ENCODE data around the gene BUB3. TPM values are rescaled to one million over a fixed set of nuclear protein-coding genes. Genes with fewer than 3 reads are reported as not detected.

BUB3 gene
- total RNA-seq, 1 donor from 2014 or later = 12.2 TPM

- TF ChIP-seq, protein P1, sequence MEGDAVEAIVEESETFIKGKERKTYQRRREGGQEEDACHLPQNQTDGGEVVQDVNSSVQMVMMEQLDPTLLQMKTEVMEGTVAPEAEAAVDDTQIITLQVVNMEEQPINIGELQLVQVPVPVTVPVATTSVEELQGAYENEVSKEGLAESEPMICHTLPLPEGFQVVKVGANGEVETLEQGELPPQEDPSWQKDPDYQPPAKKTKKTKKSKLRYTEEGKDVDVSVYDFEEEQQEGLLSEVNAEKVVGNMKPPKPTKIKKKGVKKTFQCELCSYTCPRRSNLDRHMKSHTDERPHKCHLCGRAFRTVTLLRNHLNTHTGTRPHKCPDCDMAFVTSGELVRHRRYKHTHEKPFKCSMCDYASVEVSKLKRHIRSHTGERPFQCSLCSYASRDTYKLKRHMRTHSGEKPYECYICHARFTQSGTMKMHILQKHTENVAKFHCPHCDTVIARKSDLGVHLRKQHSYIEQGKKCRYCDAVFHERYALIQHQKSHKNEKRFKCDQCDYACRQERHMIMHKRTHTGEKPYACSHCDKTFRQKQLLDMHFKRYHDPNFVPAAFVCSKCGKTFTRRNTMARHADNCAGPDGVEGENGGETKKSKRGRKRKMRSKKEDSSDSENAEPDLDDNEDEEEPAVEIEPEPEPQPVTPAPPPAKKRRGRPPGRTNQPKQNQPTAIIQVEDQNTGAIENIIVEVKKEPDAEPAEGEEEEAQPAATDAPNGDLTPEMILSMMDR (IDR thresholded peaks at IDR 0.05) = no peak
- H3K9me3 ChIP-seq = no peaks in the 10 kb centered on the region
- no peaks in the 10 kb centered on the region for H3K36me3 ChIP-seq
- peaks cover 15 to 36% of the 10 kb centered on the region in 2 donors for H3K4me1 ChIP-seq
- H3K27me3 ChIP-seq = peaks cover 62% of the 10 kb centered on the region
- intact Hi-C loops (cut with DNase I) = loop anchor here (2.0 kb wide), 1 partner anchor 19 kb away; the partner anchor contains the start of gene BUB3
- no peak for DNase-seq (ENCODE audit: low spot score in 2 of 2)
- H3K27ac ChIP-seq = no peak within 1 kb of the TSS
- peak within 1 kb of the TSS; percentile 40 to 54 for H3K4me3 ChIP-seq
These were observed 18.6 kb upstream of the BUB3 start, which contains the start of gene HMX3 for GRCh38 chr10:123135415-123136141. TSS of gene HMX3 (plus strand) at chr10:123135970. CDS start at chr10:123136051, 81 bp downstream.

DNA sequence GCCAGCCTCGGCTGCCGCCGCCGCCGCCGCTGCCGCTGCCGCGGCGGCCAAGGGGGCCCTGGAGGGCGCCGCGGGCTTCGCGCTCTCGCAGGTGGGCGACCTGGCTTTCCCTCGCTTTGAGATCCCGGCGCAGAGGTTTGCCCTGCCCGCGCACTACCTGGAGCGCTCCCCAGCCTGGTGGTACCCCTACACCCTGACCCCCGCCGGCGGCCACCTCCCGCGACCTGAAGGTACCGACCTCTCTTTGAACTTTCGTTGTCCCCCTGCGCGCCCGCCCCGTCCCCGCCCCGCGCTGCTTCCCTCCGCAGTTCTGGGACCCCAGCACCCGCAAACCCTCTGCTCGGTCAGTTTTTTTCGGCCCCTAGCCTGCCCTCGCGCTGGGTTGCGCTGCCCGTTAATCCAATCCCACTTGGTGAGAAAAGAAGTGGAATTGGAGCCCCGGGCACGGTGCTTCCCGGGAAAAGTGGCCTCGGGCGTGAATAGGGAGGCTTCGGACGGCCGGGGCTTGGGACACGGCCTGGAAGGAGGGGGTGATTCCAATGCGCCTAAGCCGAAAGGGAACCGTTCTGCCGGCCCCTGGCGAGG is 17.9 kb upstream of the BUB3 start:
- peaks cover 69% of the 10 kb centered on the region for H3K27me3 ChIP-seq
- H3K9me3 ChIP-seq = no peaks in the 10 kb centered on the region
- peak overlapping the region; percentile 40 to 54 for H3K4me3 ChIP-seq
- TF ChIP-seq, protein P1 (IDR thresholded peaks at IDR 0.05) = no peak
- no peak overlapping the region for H3K27ac ChIP-seq
- intact Hi-C loops (cut with DNase I) = loop anchor here (2.0 kb wide), 1 partner anchor 18 kb away; the partner anchor contains the start of gene BUB3
- no peak for DNase-seq (ENCODE audit: low spot score in 2 of 2)
- H3K36me3 ChIP-seq = no peaks in the 10 kb centered on the region
- peaks cover 15 to 36% of the 10 kb centered on the region in 2 donors for H3K4me1 ChIP-seq

- Histone ChIP-seq H3K27ac (no peak overlapping the region), H3K36me3 (no peaks in the 10 kb centered on the region), H3K4me1 (peaks cover 15 to 36% of the 10 kb centered on the region in 2 donors), H3K4me3 (peak overlapping the region; percentile 40 to 54), H3K27me3 (peaks cover 70% of the 10 kb centered on the region), H3K9me3 (no peaks in the 10 kb centered on the region)
- intact Hi-C loops (cut with DNase I) = loop anchor here (2.0 kb wide), 1 partner anchor 18 kb away; the partner anchor contains the start of gene BUB3
- DNase-seq (ENCODE audit: low spot score in 2 of 2) = no peak
- TF ChIP-seq, protein P1 (IDR thresholded peaks at IDR 0.05) = no peak
These were observed 17.2 kb upstream of the BUB3 start for GRCh38 chr10:123136806-123137642.

DNA sequence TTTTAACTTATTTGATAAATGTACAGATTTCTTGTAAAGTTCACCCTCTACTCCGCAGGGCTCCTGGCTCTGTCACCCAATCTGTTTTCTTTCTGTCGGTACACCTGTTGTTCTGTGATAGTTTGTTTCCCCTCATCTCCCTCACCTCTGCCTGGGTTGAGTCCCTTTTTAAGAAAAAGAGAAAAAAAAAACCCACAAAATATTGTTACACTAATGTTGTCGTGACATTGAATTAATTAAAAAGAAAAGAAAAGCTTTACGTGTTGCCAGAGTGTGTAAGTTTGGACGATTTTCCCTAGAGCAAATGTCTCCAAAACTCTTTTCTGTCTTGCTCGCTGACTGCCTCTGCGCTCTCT is 15.1 kb upstream of the BUB3 start:
- TF ChIP-seq, protein P1 (IDR thresholded peaks at IDR 0.05) = no peak
- peaks cover 15 to 29% of the 10 kb centered on the region in 2 donors for H3K4me1 ChIP-seq
- intact Hi-C loops (cut with DNase I) = no loop called here

GRCh38 chr10:123139521-123140163 is 14.6 kb upstream of the BUB3 start:
- H3K4me1 ChIP-seq = peaks cover 15 to 29% of the 10 kb centered on the region in 2 donors
- H3K9me3 ChIP-seq = no peaks in the 10 kb centered on the region
- peaks cover 73% of the 10 kb centered on the region for H3K27me3 ChIP-seq
- DNase-seq (ENCODE audit: low spot score in 2 of 2) = no peak
- no peak overlapping the region for H3K27ac ChIP-seq
- H3K36me3 ChIP-seq = no peaks in the 10 kb centered on the region
- intact Hi-C loops (cut with DNase I) = no loop called here
- TF ChIP-seq, protein P1 (IDR thresholded peaks at IDR 0.05) = no peak
- H3K4me3 ChIP-seq = no peak overlapping the region

More for the DNA sequence above, 15.1 kb upstream of the BUB3 start:
- no peak overlapping the region for H3K4me3 ChIP-seq
- H3K9me3 ChIP-seq = no peaks in the 10 kb centered on the region
- peaks cover 77% of the 10 kb centered on the region for H3K27me3 ChIP-seq
- H3K36me3 ChIP-seq = no peaks in the 10 kb centered on the region
- DNase-seq (ENCODE audit: low spot score in 2 of 2) = no peak
- H3K27ac ChIP-seq = no peak overlapping the region
